Sigmoid colon (tissue), 4 donors: ENCODE results near the gene ZNF532.

Experiments used
- EP300 ChIP-seq, 4 donors: sonication (generic); formaldehyde crosslinking; IDR thresholded peaks; one replicate each; pipeline ENCODE4 v1.6.1; 2017; ENCODE audit warnings: antibody characterized with exemption in 4 of 4
- POLR2A ChIP-seq, 2 donors: fragments of 450-650 bp; IDR thresholded peaks; one replicate each; pipeline ENCODE4 v1.6.1; 2016; ENCODE audit warnings: antibody characterized with exemption in 2 of 2, mild to moderate bottlenecking in 2 of 2, moderate library complexity in 2 of 2
- TF ChIP-seq, protein P1 (sequence below), 4 experiments: fragments of 450-650 bp in 3 of 4; fragments of 200-600 bp in 1 of 4; IDR thresholded peaks; one replicate each; pipeline ENCODE4 v1.5.1; 2016 to 2019; ENCODE audit warnings: antibody characterized with exemption in 4 of 4, mild to moderate bottlenecking in 3 of 4, moderate library complexity in 2 of 4

DNA sequence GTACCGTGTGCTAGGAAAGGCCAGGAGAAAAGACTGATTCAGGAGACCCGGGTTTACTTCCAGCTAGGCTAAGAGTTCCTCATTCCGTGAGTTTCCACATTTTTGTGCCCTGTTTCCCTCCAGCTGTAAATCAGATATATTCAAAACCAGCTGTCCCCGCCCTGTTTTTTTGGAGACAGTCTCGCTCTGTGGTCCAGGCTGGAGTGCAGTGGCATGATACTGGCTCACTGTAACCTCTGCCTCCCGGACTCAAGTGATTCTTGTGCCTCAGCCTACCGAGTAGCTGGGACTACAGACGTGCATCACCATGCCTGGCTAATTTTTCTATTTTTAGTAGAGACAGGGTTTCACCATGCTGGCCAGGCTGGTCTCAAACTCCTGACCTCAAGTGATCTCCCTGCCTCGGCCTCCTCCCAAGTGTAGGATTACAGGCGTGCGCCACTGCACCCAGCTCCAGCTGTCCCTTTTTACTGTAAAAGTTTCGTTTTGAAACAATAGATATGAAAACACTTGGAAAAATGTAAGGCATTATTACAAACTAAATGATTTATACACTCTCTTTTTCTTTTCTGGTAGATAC, 162.2 kb downstream of the ZNF532 start:
- TF ChIP-seq, protein P1, sequence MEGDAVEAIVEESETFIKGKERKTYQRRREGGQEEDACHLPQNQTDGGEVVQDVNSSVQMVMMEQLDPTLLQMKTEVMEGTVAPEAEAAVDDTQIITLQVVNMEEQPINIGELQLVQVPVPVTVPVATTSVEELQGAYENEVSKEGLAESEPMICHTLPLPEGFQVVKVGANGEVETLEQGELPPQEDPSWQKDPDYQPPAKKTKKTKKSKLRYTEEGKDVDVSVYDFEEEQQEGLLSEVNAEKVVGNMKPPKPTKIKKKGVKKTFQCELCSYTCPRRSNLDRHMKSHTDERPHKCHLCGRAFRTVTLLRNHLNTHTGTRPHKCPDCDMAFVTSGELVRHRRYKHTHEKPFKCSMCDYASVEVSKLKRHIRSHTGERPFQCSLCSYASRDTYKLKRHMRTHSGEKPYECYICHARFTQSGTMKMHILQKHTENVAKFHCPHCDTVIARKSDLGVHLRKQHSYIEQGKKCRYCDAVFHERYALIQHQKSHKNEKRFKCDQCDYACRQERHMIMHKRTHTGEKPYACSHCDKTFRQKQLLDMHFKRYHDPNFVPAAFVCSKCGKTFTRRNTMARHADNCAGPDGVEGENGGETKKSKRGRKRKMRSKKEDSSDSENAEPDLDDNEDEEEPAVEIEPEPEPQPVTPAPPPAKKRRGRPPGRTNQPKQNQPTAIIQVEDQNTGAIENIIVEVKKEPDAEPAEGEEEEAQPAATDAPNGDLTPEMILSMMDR (IDR thresholded peaks at IDR 0.05), result no peak
- TF ChIP-seq EP300 (IDR thresholded peaks at IDR 0.05) (no peak), POLR2A (IDR thresholded peaks at IDR 0.05) (no peak)
